ENCODE data around the gene QSOX1.

Gene QSOX1

GRCh38 chr1:180234369-180235076, 79.9 kb downstream of the QSOX1 start:
- DNase-seq (ENCODE audit: low read depth, low spot score), result no peak

- no peak for DNase-seq (ENCODE audit: low read depth, low spot score)
Observed at GRCh38 chr1:180235077-180235501, 80.4 kb downstream of the QSOX1 start.

- no peak for DNase-seq (ENCODE audit: low read depth, low spot score)
Observed at GRCh38 chr1:180235502-180236239, 81.0 kb downstream of the QSOX1 start.

- DNase-seq (ENCODE audit: low read depth, low spot score), result no peak
Observed at GRCh38 chr1:180236698-180237509, 82.2 kb downstream of the QSOX1 start.

GRCh38 chr1:180237869-180238476, 83.3 kb downstream of the QSOX1 start:
- no peak for DNase-seq (ENCODE audit: low read depth, low spot score)

- DNase-seq (ENCODE audit: low read depth, low spot score), result no peak
Observed at GRCh38 chr1:180238675-180239074, 84.0 kb downstream of the QSOX1 start.

GRCh38 chr1:180239145-180240096, 84.8 kb downstream of the QSOX1 start:
- no peak for DNase-seq (ENCODE audit: low read depth, low spot score)

- no peak for DNase-seq (ENCODE audit: low read depth, low spot score)
Observed at GRCh38 chr1:180241716-180242544, 87.3 kb downstream of the QSOX1 start.

- DNase-seq (ENCODE audit: low read depth, low spot score), result no peak
Observed at GRCh38 chr1:180243517-180244221, 89.0 kb downstream of the QSOX1 start.

- DNase-seq (ENCODE audit: low read depth, low spot score), result no peak
Observed at GRCh38 chr1:180244840-180245239, 90.2 kb downstream of the QSOX1 start.

GRCh38 chr1:180246579-180246978, 91.9 kb downstream of the QSOX1 start:
- DNase-seq (ENCODE audit: low read depth, low spot score), result no peak

- DNase-seq (ENCODE audit: low read depth, low spot score), result no peak
Observed at GRCh38 chr1:180247061-180247460, 92.4 kb downstream of the QSOX1 start.

GRCh38 chr1:180247580-180247979, 92.9 kb downstream of the QSOX1 start:
- DNase-seq (ENCODE audit: low read depth, low spot score), result no peak

GRCh38 chr1:180248176-180248575, 93.5 kb downstream of the QSOX1 start:
- no peak for DNase-seq (ENCODE audit: low read depth, low spot score)

- DNase-seq (ENCODE audit: low read depth, low spot score), result no peak
Observed at GRCh38 chr1:180248731-180249681, 94.3 kb downstream of the QSOX1 start.

- DNase-seq (ENCODE audit: low read depth, low spot score), result no peak
Observed at GRCh38 chr1:180249725-180250498, 95.2 kb downstream of the QSOX1 start.

GRCh38 chr1:180250499-180250770, 95.8 kb downstream of the QSOX1 start:
- DNase-seq (ENCODE audit: low read depth, low spot score), result no peak

All from activated CD4-positive, CD25-positive, alpha-beta regulatory T cell treated with anti-CD3 and anti-CD28 coated beads, Interleukin-2, amount 50 U/mL, for 16 hours (primary cell).